HepG2 (cell line): Measurements from ENCODE around the gene PIK3CB. TPM values are rescaled to one million over a fixed set of nuclear protein-coding genes. Genes with fewer than 3 reads are reported as not detected.
A peak's percentile ranks its signal among the peaks of the same experiment; 100 is the strongest.
"Not testable (repeated sequence)": the region's sequence is repeated elsewhere in the genome, so short reads cannot be mapped to it uniquely, and the experiment has no call there.

Source experiments
- ATAC-seq: fragments of 200-7000 bp; cut with Tn5 transposase; 3 replicates; pipeline ENCODE4 v1.9.1; 2020; ENCODE audit warnings: mild to moderate bottlenecking, moderate library complexity
- BruUV-seq: library from RNA; stranded (reverse); fragments of 400-500 nt; replicated peaks from 2 replicates; lab custom pipeline; 2021; lab: Mats Ljungman, UMichigan
- CTCF ChIA-PET: fragments of 300-600 bp; formaldehyde crosslinking; extraction: SDS; loops from one replicate; lab custom pipeline; 2021; ENCODE audit warnings: low total read pairs, inconsistent platforms, low intra/inter-chr PET ratio; lab: Yijun Ruan, JAX
- POLR2A ChIA-PET: fragments of 350-600 bp; sonication (Branson Sonifier 250); formaldehyde crosslinking; loops from one replicate; lab custom pipeline; 2020; ENCODE audit warnings: antibody characterized with exemption, inconsistent platforms; lab: Yijun Ruan, JAX
- DNase-seq: peaks from one replicate; pipeline ENCODE4 v3.0.0-alpha.2; 2015; ENCODE audit warnings: low spot score
- FAIRE-seq: peaks from 3 replicates; lab custom pipeline; 2011; peaks lifted over from hg19 to GRCh38; lab: Jason Lieb, UNC
- H2AFZ ChIP-seq: one replicate; pipeline ENCODE4 v1.6.1; 2011; ENCODE audit warnings: low read length, inconsistent platforms
- H3K27ac ChIP-seq: fragments of 300-600 bp; 3 replicates; pipeline ENCODE4 v1.8.0; 2011; ENCODE audit warnings: mixed run types, mild to moderate bottlenecking, mixed read lengths, low read length, inconsistent platforms; ENCODE audit not compliant: insufficient read depth; ENCODE audit errors: extremely low read length
- H3K27me3 ChIP-seq, 2 experiments: fragments of 200-600 bp in 1 of 2; 2 replicates in 1 of 2; 3 replicates in 1 of 2; pipeline versions ENCODE4 v1.6.0 to v1.8.0; 2011; ENCODE audit warnings: low read length in 2 of 2, mild to moderate bottlenecking in 2 of 2, moderate library complexity in 2 of 2, inconsistent platforms in 1 of 2; ENCODE audit not compliant: insufficient read depth in 2 of 2, control insufficient read depth in 1 of 2
- H3K36me3 ChIP-seq, 2 experiments: fragments of 200-600 bp in 1 of 2; replicated peaks in 1 of 2; 2 replicates in 1 of 2; 3 replicates in 1 of 2; pipeline versions ENCODE4 v1.5.1 to v1.8.0; 2011; ENCODE audit warnings: low read length in 2 of 2, inconsistent platforms in 1 of 2; ENCODE audit not compliant: insufficient read depth in 2 of 2, control insufficient read depth in 1 of 2
- H3K4me1 ChIP-seq: 2 replicates; pipeline ENCODE4 v1.5.1; 2012; ENCODE audit warnings: low read length, inconsistent platforms; ENCODE audit not compliant: insufficient read depth
- H3K4me2 ChIP-seq: 2 replicates; pipeline ENCODE4 v1.6.0; 2011; ENCODE audit warnings: low read depth, low read length, inconsistent platforms
- H3K4me3 ChIP-seq, 3 experiments: fragments of 200-600 bp in 1 of 3; sonication (generic), shearing (Covaris generic) in 1 of 3; replicated peaks in 1 of 3; 2 replicates each; pipeline ENCODE4 v1.5.1; 2011 to 2016; ENCODE audit warnings: low read length in 3 of 3, inconsistent platforms in 2 of 3, low read depth in 2 of 3, mild to moderate bottlenecking in 2 of 3, control low read depth in 1 of 3, mixed read lengths in 1 of 3; ENCODE audit not compliant: insufficient read depth in 1 of 3
- H3K79me2 ChIP-seq: one replicate; pipeline ENCODE4 v1.6.1; 2011; ENCODE audit warnings: low read length, inconsistent platforms; ENCODE audit not compliant: insufficient read depth
- H3K9ac ChIP-seq: 2 replicates; pipeline ENCODE4 v1.6.0; 2011; ENCODE audit warnings: mild to moderate bottlenecking, low read depth, low read length, inconsistent platforms; ENCODE audit not compliant: insufficient read depth
- H3K9me3 ChIP-seq: 2 replicates; pipeline ENCODE4 v1.5.1; 2012; ENCODE audit warnings: mild to moderate bottlenecking, low read length
- H4K20me1 ChIP-seq: 2 replicates; pipeline ENCODE4 v1.6.0; 2011; ENCODE audit warnings: inconsistent platforms, mild to moderate bottlenecking, low read length, moderate library complexity; ENCODE audit not compliant: insufficient read depth
- AGO1 ChIP-seq: fragments of 200-400 bp; formaldehyde crosslinking; IDR thresholded peaks from 2 replicates; pipeline ENCODE4 v1.6.1; 2017; ENCODE audit warnings: mild to moderate bottlenecking, low read depth, low read length, moderate library complexity; ENCODE audit not compliant: poor library complexity, severe bottlenecking
- GATAD2A ChIP-seq: IDR thresholded peaks from 2 replicates; pipeline ENCODE4 v1.6.1; 2016
- HDAC1 ChIP-seq: sonication (generic); formaldehyde crosslinking; IDR thresholded peaks from 2 replicates; pipeline ENCODE4 v1.5.1; 2020; ENCODE audit warnings: mild to moderate bottlenecking, missing genetic modification reagents
- SRY ChIP-seq: sonication (generic); formaldehyde crosslinking; IDR thresholded peaks from 2 replicates; pipeline ENCODE4 v1.8.0; 2022; ENCODE audit warnings: mild to moderate bottlenecking, missing genetic modification reagents
- YEATS2 ChIP-seq: sonication (generic); formaldehyde crosslinking; IDR thresholded peaks from 2 replicates; pipeline ENCODE4 v1.4.0; 2020; ENCODE audit warnings: missing genetic modification reagents, borderline replicate concordance
- ZBTB3 ChIP-seq: sonication (generic); formaldehyde crosslinking; IDR thresholded peaks from 2 replicates; pipeline ENCODE4 v1.4.0; 2020; ENCODE audit warnings: low read depth, mild to moderate bottlenecking, moderate library complexity, missing genetic modification reagents, borderline replicate concordance
- ZC3H13 ChIP-seq: sonication (generic); formaldehyde crosslinking; IDR thresholded peaks from 2 replicates; pipeline ENCODE4 v1.8.1; 2023; ENCODE audit warnings: mild to moderate bottlenecking, missing genetic modification reagents, moderate library complexity
- ZNF205 ChIP-seq: IDR thresholded peaks from 2 replicates; pipeline ENCODE4 v1.6.1; 2018; ENCODE audit warnings: missing biosample characterization, missing genetic modification reagents
- WGBS: methylation state at CpG from one replicate; pipeline ENCODE4 v1.1.6; 2017; ENCODE audit warnings: low lambda C conversion rate; 5-methylcytosine and 5-hydroxymethylcytosine counted together
- in situ Hi-C: cut with HindIII; loops from 2 replicates; pipeline ENCODE4 v1.10.0; 2017; ENCODE audit warnings: low pct_unique_long_range_greater_than_20kb; ENCODE audit not compliant: extremely low pct_ligation_motif_present
- intact Hi-C: fragments of 100-400 bp; cut with micrococcal nuclease; formaldehyde crosslinking; loops from one replicate; pipeline ENCODE4 v1.10.0; 2022; ENCODE audit not compliant: unreplicated experiment
- polyA plus RNA-seq, 8 experiments: library from polyadenylated mRNA; depleted of rRNA in 3 of 8; stranded (reverse) in 7 of 8; unstranded in 1 of 8; fragments of >200 nt; fragmentation: Illumina TruSeq in 4 of 8; extraction: Trizol in 4 of 8; gene quantifications; 2 replicates each; pipeline versions ENCODE4 v1.2.1 to v1.2.3, GENCODE V29; 2011 to 2016; ENCODE audit warnings: low read depth in 4 of 8, missing spikeins in 1 of 8, mixed read lengths in 1 of 8; ENCODE audit not compliant: insufficient read depth in 1 of 8
- total RNA-seq, 5 experiments: library from RNA; depleted of rRNA; stranded (reverse); fragments of >200 nt; fragmentation: Illumina TruSeq; extraction: Trizol; gene quantifications; 2 replicates each; pipeline ENCODE4 v1.2.3, GENCODE V29; 2016; ENCODE audit warnings: low read depth in 1 of 5
- TF ChIP-seq, protein P1 (sequence below): sonication (generic); formaldehyde crosslinking; IDR thresholded peaks from 2 replicates; pipeline ENCODE4 v1.5.0; 2020; ENCODE audit warnings: missing genetic modification reagents

The PIK3CB gene
- total and polyA plus RNA-seq, 2 of the 13 experiments (the other 11 are each of a cell fraction or from before 2014, with no cell fraction given) = 6.6 to 18.7 TPM

DNA sequence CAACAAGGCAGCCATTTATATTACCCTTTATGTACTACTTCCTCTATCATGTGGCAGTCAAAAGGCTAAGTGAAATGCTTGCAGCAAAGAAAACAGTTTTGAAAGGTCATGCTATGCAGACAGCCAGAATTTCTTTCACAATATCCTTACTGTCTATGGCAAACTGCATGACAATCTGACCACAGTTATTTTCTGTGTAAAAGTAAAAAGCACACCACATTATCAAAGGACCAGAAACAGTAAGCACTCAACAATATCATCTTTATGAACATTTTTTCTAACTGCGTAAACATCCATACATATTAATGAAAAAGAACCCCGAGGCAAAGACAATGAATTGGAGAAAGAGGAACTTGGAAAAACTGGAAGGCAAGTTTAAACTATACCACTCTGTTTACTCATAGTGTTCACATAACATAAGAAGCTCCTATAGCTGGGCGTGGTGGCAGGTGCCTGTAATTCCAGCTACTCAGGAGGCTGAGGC lies 47.9 kb downstream of the PIK3CB start (continued):
- TF ChIP-seq YEATS2 (CRISPR knock-in tag) (no peak), ZNF205 (CRISPR knock-in tag) (no peak), SRY (CRISPR knock-in tag) (no peak), ZC3H13 (no peak), GATAD2A (peak; percentile 48; the same call in 1 of the 2 replicates), AGO1 (no peak)
- TF ChIP-seq, protein P1, sequence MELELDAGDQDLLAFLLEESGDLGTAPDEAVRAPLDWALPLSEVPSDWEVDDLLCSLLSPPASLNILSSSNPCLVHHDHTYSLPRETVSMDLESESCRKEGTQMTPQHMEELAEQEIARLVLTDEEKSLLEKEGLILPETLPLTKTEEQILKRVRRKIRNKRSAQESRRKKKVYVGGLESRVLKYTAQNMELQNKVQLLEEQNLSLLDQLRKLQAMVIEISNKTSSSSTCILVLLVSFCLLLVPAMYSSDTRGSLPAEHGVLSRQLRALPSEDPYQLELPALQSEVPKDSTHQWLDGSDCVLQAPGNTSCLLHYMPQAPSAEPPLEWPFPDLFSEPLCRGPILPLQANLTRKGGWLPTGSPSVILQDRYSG (CRISPR knock-in tag) = no peak

DNA sequence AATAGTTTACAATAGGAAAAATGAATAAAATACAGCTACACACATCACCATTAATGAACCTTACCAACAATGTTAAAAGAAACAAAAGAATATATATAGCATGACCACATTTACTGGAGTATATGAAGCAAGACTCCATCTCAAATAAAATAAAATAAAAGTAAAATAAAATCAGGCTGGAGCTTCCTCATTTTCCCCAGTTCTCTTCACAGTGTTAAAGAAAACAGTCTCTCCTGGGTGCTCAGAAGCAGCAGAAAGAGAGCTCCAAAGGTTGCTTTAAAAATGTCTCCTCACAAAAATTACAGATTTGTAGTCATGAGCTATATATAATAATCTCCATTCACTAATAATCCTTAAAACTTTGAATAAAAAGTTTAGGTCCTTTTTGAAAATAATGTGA lies 48.8 kb downstream of the PIK3CB start:
- CTCF ChIA-PET = no interaction called here
- BruUV-seq = no TSS peak
- no peak overlapping the region for H3K27ac ChIP-seq
- no peak for TF ChIP-seq HDAC1 (CRISPR knock-in tag)
- no peak for TF ChIP-seq ZBTB3 (CRISPR knock-in tag)
- TF ChIP-seq, all 625 proteins: peak for 0
- intact Hi-C loops = no loop called here
- H2AFZ ChIP-seq = no peak overlapping the region
- no peak overlapping the region for H3K9ac ChIP-seq
- no peaks in the 10 kb centered on the region for H3K9me3 ChIP-seq
- H3K79me2 ChIP-seq = peaks cover 25% of the 10 kb centered on the region
- no peak for FAIRE-seq
- H3K4me2 ChIP-seq = no peak overlapping the region
- peaks cover 8% of the 10 kb centered on the region for H4K20me1 ChIP-seq
- H3K4me1 ChIP-seq = peaks cover 21% of the 10 kb centered on the region
- DNase-seq = no peak
- ATAC-seq = no peak
- H3K36me3 ChIP-seq = peaks cover 0 to 13% of the 10 kb centered on the region in 2 experiments; a peak in 1 of 5 replicates
- in situ Hi-C loops = no loop called here
- no peaks in the 10 kb centered on the region for H3K27me3 ChIP-seq
- H3K4me3 ChIP-seq = no peak overlapping the region
- POLR2A ChIA-PET = no interaction called here

DNA sequence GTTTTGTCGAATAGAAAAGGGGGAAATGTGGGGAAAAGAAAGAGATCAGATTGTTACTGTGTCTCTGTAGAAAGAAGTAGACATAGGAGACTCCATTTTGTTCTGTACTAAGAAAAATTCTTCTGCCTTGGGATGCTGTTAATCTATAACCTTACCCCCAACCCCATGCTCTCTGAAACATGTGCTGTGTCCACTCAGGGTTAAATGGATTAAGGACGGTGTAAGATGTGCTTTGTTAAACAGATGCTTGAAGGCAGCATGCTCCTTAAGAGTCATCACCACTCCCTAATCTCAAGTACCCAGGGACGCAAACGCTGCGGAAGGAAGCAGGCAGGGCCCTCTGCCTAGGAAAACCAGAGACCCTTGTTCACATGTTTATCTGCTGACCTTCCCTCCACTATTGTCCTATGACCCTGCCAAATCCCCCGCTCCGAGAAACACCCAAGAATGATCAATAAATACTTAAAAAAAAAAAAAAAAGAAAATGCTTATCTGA lies 49.3 kb downstream of the PIK3CB start:
- H3K27me3 ChIP-seq, H4K20me1 ChIP-seq, ATAC-seq, H3K27ac ChIP-seq, CTCF ChIA-PET, H3K4me3 ChIP-seq, BruUV-seq, H3K9me3 ChIP-seq, H3K4me2 ChIP-seq, intact Hi-C loops, H2AFZ ChIP-seq, H3K9ac ChIP-seq, DNase-seq, POLR2A ChIA-PET, in situ Hi-C loops, FAIRE-seq: not testable (repeated sequence)
- WGBS = 88% methylated on average over 7 of the region's 7 CpGs
- peaks cover 25% of the 10 kb centered on the region for H3K4me1 ChIP-seq
- peaks cover 29% of the 10 kb centered on the region for H3K79me2 ChIP-seq
- 0 out of 5 replicates have a peak, but pooled peaks cover 0 to 13% of the 10 kb centered on the region in 2 experiments for H3K36me3 ChIP-seq
